ENCODE data around the gene ATG4A. TPM values are rescaled to one million over a fixed set of nuclear protein-coding genes. Genes with fewer than 3 reads are reported as not detected.

Gene ATG4A
- total and polyA plus RNA-seq, 8 donors: 12.0 to 18.4 (median 13.9) TPM

DNA sequence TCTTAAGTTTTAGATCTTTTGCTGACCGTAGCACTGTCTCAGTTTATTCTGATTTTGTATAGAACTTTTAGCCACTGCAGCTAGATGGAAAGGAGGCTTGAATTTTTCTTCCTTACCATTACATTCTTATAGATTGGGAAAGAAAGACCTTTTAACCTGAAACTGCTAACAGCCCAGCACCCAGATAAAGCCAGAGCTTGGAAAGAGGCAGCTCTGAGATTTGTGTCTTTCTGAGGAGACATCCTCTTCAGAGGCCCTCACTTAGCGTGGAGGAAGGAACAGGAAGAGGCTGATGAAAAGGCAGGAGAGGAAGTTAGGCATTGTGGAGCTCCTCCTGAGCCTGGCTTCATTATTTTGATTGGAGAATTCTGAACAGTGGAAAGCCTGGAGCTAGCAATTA, 35.1 kb downstream of the ATG4A start:
- DNase-seq: no peak
- intact Hi-C loops (cut with DNase I): no loop called here
- Histone ChIP-seq H3K27me3 (no peaks in the 10 kb centered on the region), H3K36me3 (peaks cover 0 to 9% of the 10 kb centered on the region in 2 donors), H3K4me1 (no peaks in the 10 kb centered on the region), H3K27ac (no peak overlapping the region), H3K9me3 (no peaks in the 10 kb centered on the region), H3K4me3 (no peak overlapping the region)
- ATAC-seq: no peak
- TF ChIP-seq, protein P1, sequence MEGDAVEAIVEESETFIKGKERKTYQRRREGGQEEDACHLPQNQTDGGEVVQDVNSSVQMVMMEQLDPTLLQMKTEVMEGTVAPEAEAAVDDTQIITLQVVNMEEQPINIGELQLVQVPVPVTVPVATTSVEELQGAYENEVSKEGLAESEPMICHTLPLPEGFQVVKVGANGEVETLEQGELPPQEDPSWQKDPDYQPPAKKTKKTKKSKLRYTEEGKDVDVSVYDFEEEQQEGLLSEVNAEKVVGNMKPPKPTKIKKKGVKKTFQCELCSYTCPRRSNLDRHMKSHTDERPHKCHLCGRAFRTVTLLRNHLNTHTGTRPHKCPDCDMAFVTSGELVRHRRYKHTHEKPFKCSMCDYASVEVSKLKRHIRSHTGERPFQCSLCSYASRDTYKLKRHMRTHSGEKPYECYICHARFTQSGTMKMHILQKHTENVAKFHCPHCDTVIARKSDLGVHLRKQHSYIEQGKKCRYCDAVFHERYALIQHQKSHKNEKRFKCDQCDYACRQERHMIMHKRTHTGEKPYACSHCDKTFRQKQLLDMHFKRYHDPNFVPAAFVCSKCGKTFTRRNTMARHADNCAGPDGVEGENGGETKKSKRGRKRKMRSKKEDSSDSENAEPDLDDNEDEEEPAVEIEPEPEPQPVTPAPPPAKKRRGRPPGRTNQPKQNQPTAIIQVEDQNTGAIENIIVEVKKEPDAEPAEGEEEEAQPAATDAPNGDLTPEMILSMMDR (IDR thresholded peaks at IDR 0.05): no peak

DNA sequence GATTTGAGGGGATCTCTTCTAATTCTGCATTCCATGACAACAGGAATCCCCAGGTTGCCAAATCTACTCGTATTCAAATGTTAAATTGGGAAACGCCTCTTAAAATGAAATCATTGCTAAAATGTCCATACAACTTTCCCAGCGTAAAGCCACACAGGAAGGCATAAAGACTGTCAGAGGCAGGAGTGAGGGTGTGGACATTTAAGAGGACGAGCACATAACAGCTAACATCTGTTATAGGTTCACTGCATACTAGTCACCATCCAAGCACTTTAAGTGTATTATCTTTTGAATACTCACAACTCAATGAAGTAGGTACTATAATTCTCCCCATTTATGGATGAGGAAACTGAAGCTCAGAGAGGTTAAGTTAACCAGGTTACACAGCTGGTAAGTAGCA, 35.6 kb downstream of the ATG4A start:
- H3K27ac ChIP-seq: no peak overlapping the region
- intact Hi-C loops (cut with DNase I): no loop called here
- no peaks in the 10 kb centered on the region for H3K4me1 ChIP-seq

DNA sequence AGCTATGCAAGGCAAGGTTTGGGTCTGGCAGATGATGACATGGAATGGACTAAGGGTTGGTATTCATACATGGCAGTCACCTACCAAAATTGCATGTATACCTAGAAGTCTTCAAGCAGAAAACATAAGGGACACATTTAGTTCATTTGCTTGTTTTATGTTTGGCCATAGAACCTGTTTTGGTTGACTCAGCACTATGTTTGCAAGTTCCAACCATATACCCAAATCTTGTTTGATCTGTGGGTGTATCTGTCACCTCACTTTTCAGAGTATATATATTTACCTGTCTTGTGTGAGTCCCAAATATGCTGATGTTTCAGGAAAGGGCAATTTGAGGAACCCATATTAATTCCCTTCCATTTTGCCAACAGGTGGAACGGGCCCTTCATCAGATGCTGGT, 39.3 kb downstream of the ATG4A start:
- ATAC-seq (no peak), DNase-seq (no peak)
- Histone ChIP-seq H3K36me3 (peaks cover 0 to 32% of the 10 kb centered on the region in 2 donors), H3K27ac (peak overlapping the region in 1 of 2 donors; percentile 37), H3K27me3 (no peaks in the 10 kb centered on the region), H3K4me1 (no peaks in the 10 kb centered on the region), H3K4me3 (no peak overlapping the region), H3K9me3 (no peaks in the 10 kb centered on the region)
- TF ChIP-seq, protein P1 (IDR thresholded peaks at IDR 0.05): no peak
- intact Hi-C loops (cut with DNase I): no loop called here

More for the DNA sequence above, 35.6 kb downstream of the ATG4A start:
- Histone ChIP-seq H3K9me3 (no peaks in the 10 kb centered on the region), H3K4me3 (no peak overlapping the region), H3K27me3 (no peaks in the 10 kb centered on the region), H3K36me3 (peaks cover 0 to 13% of the 10 kb centered on the region in 2 donors)
- TF ChIP-seq, protein P1 (IDR thresholded peaks at IDR 0.05): no peak
- no peak for DNase-seq
- no peak for ATAC-seq

DNA sequence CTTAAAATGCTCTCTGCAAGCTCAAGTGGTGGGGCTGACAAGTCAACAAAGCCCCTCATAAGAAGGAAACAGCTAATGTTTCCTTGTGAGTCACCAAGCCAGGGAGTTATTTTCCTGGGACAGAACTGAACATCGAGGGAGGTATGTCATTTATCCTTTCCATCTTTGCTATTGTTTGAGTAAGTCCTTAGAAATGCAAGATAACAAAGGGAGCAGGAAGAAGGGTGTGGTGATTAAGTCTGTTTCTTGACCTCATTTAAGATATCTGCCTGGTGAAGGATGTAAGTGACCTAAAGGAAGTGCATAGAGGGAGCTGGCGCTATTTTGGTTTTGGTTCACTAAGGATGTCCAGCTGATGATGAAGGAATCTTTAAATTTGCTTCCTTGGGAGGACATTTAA, 39.9 kb downstream of the ATG4A start:
- Histone ChIP-seq H3K4me1 (no peaks in the 10 kb centered on the region), H3K36me3 (peaks cover 0 to 32% of the 10 kb centered on the region in 2 donors), H3K27me3 (no peaks in the 10 kb centered on the region), H3K27ac (peak overlapping the region in 1 of 2 donors; percentile 37), H3K9me3 (no peaks in the 10 kb centered on the region), H3K4me3 (no peak overlapping the region)
- intact Hi-C loops (cut with DNase I): no loop called here
- ATAC-seq (no peak), DNase-seq (no peak)
- TF ChIP-seq, protein P1 (IDR thresholded peaks at IDR 0.05): no peak

DNA sequence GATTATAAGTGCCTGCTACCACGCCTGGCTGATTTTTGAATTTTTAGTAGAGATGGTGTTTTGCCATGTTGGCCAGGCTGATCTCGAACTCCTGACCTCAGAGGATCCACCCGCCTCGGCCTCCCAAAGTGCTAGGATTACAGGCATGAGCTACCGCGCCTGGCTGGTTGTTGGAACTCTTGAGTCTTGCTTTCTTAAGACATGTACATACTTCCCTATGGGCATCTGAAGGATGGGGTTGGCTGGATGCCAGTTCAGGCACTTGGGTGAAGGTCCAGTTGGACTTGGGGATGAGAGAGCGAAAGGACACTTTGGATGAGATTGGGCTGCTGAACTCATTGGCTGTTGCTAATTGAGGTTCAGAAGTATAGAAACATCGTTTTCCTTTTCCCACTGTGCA, 40.5 kb downstream of the ATG4A start:
- no peak for DNase-seq
- no peak overlapping the region for H3K4me3 ChIP-seq
- H3K36me3 ChIP-seq: peaks cover 0 to 32% of the 10 kb centered on the region in 2 donors
- peak overlapping the region in 1 of 2 donors; percentile 11 for H3K27ac ChIP-seq
- no peak for ATAC-seq
- TF ChIP-seq, protein P1 (IDR thresholded peaks at IDR 0.05): no peak
- intact Hi-C loops (cut with DNase I): no loop called here
- no peaks in the 10 kb centered on the region for H3K9me3 ChIP-seq
- no peaks in the 10 kb centered on the region for H3K4me1 ChIP-seq
- H3K27me3 ChIP-seq: no peaks in the 10 kb centered on the region
